MM.1S (cell line): ENCODE data around the gene SHC2.

Experiments used
- DNase-seq: peaks from one replicate; pipeline ENCODE4 v3.0.0-alpha.2; 2015
- H2AFZ ChIP-seq: fragments of 300-600 bp; sonication (generic); 2 replicates; pipeline ENCODE4 v1.6.0; 2016; ENCODE audit warnings: antibody characterized with exemption, low read length
- H3F3A ChIP-seq: fragments of 300-600 bp; sonication (generic); 2 replicates; pipeline ENCODE4 v1.6.1; 2016; ENCODE audit warnings: mild to moderate bottlenecking, antibody characterized with exemption, low read length, moderate library complexity, mixed read lengths; ENCODE audit not compliant: insufficient read depth
- H3K27ac ChIP-seq: fragments of 300-600 bp; sonication (generic); 2 replicates; pipeline ENCODE4 v1.5.1; 2016; ENCODE audit warnings: mild to moderate bottlenecking, low read length
- H3K27me3 ChIP-seq: fragments of 300-600 bp; sonication (generic); replicated peaks from 2 replicates; pipeline ENCODE4 v1.6.0; 2016; ENCODE audit warnings: low read length; ENCODE audit not compliant: insufficient read depth
- H3K36me3 ChIP-seq: fragments of 300-600 bp; sonication (generic); replicated peaks from 2 replicates; pipeline ENCODE4 v1.6.1; 2016; ENCODE audit warnings: mild to moderate bottlenecking, low read length, mixed read lengths; ENCODE audit not compliant: insufficient read depth
- H3K4me1 ChIP-seq: fragments of 300-600 bp; sonication (generic); 2 replicates; pipeline ENCODE4 v1.6.1; 2016; ENCODE audit warnings: low read length, mixed read lengths
- H3K4me2 ChIP-seq: fragments of 300-600 bp; sonication (generic); 2 replicates; pipeline ENCODE4 v1.6.0; 2016; ENCODE audit warnings: low read depth, low read length
- H3K4me3 ChIP-seq: fragments of 300-600 bp; sonication (generic); 2 replicates; pipeline ENCODE4 v1.5.1; 2016; ENCODE audit warnings: low read length, mixed read lengths
- H3K79me2 ChIP-seq: fragments of 300-600 bp; sonication (generic); 2 replicates; pipeline ENCODE4 v1.6.1; 2016; ENCODE audit warnings: mixed run types, low read length, mixed read lengths
- H3K9ac ChIP-seq: fragments of 300-600 bp; sonication (generic); 2 replicates; pipeline ENCODE4 v1.6.1; 2016; ENCODE audit warnings: low read length, mixed read lengths
- H3K9me2 ChIP-seq: fragments of 300-600 bp; sonication (generic); replicated peaks from 2 replicates; pipeline ENCODE4 v1.6.1; 2016; ENCODE audit warnings: mild to moderate bottlenecking, low read length, mixed read lengths; ENCODE audit not compliant: insufficient read depth
- H3K9me3 ChIP-seq: fragments of 300-600 bp; sonication (generic); replicated peaks from 2 replicates; pipeline ENCODE4 v1.6.1; 2016; ENCODE audit warnings: mild to moderate bottlenecking, low read length, mixed read lengths; ENCODE audit not compliant: insufficient read depth
- H4K20me1 ChIP-seq: fragments of 300-600 bp; sonication (generic); 2 replicates; pipeline ENCODE4 v1.6.1; 2016; ENCODE audit warnings: mild to moderate bottlenecking, low read length, moderate library complexity, mixed read lengths; ENCODE audit not compliant: insufficient read depth
- EZH2 ChIP-seq: fragments of 300-600 bp; sonication (generic); optimal IDR thresholded peaks from 2 replicates; pipeline ENCODE3; 2017; ENCODE audit warnings: low read depth, mild to moderate bottlenecking, antibody characterized with exemption, low read length, mixed read lengths
- EZH2phosphoT487 ChIP-seq: fragments of 300-600 bp; sonication (generic); IDR thresholded peaks from 2 replicates; pipeline ENCODE4 v1.6.1; 2018; ENCODE audit warnings: antibody characterized with exemption, low read length
- TF ChIP-seq, protein P1 (sequence below): fragments of 300-600 bp; sonication (generic); IDR thresholded peaks from 2 replicates; pipeline ENCODE4 v1.5.1; 2016; ENCODE audit warnings: antibody characterized with exemption, low read length, mixed read lengths

SHC2 gene

DNA sequence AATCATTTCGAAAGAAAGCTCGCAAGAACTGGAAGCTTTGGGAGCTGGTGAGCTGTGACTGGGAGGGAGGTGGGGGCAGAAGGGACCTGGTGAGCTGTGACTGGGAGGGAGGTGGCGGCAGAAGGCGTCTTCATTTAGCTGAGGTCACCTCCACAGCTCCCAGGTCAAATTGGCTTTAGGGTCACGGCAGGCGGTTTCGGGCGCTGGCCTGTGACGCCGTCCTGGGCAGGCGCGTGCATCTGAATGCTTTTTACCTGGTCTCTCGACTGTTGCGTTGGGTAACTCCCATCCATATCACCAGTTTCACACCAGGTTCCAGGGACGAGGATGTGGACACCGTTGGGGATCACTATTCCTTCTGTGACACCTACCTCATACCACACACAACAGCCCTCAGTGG is 81.0 kb downstream of the SHC2 start:
- Histone ChIP-seq H3K9me3 (no peaks in the 10 kb centered on the region), H3K9me2 (no peaks in the 10 kb centered on the region), H3K79me2 (no peaks in the 10 kb centered on the region), H3K4me1 (no peaks in the 10 kb centered on the region), H3K36me3 (no peaks in the 10 kb centered on the region), H3K4me3 (no peak overlapping the region), H3K4me2 (no peak overlapping the region), H3K27me3 (peaks cover 68% of the 10 kb centered on the region), H3F3A (no peaks in the 10 kb centered on the region), H3K27ac (no peak overlapping the region), H3K9ac (no peak overlapping the region), H4K20me1 (no peaks in the 10 kb centered on the region), H2AFZ (no peak overlapping the region)
- DNase-seq = no peak
- TF ChIP-seq, protein P1, sequence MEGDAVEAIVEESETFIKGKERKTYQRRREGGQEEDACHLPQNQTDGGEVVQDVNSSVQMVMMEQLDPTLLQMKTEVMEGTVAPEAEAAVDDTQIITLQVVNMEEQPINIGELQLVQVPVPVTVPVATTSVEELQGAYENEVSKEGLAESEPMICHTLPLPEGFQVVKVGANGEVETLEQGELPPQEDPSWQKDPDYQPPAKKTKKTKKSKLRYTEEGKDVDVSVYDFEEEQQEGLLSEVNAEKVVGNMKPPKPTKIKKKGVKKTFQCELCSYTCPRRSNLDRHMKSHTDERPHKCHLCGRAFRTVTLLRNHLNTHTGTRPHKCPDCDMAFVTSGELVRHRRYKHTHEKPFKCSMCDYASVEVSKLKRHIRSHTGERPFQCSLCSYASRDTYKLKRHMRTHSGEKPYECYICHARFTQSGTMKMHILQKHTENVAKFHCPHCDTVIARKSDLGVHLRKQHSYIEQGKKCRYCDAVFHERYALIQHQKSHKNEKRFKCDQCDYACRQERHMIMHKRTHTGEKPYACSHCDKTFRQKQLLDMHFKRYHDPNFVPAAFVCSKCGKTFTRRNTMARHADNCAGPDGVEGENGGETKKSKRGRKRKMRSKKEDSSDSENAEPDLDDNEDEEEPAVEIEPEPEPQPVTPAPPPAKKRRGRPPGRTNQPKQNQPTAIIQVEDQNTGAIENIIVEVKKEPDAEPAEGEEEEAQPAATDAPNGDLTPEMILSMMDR = no peak
- no peak for TF ChIP-seq EZH2
- TF ChIP-seq EZH2phosphoT487 = no peak

DNA sequence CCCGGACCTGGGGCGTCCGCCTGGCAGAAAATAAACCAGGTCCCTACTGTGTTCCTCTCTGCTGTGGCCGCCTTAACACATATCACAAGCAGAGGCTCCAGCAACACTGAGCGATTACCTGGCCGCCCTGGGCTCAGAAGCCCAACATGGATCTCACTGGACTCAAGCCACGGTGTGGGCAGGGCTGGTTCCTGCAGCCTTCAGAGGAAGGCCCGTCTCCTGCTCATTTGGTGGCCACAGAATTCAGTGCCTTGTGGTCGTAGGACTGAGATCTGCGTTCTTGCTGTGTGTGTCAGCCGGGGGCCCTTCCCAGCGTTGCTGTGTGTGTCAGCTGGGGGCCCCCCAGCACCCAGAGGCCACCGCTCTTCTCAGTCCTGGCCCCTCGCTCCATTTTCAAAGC is 82.1 kb downstream of the SHC2 start:
- Histone ChIP-seq H3K9me3 (no peaks in the 10 kb centered on the region), H3K9me2 (no peaks in the 10 kb centered on the region), H4K20me1 (no peaks in the 10 kb centered on the region), H3K79me2 (no peaks in the 10 kb centered on the region), H3K27ac (no peak overlapping the region), H3K9ac (no peak overlapping the region), H3K36me3 (no peaks in the 10 kb centered on the region), H3K4me3 (no peak overlapping the region), H3F3A (no peaks in the 10 kb centered on the region), H3K4me2 (no peak overlapping the region), H2AFZ (no peak overlapping the region), H3K4me1 (no peaks in the 10 kb centered on the region), H3K27me3 (peaks cover 68% of the 10 kb centered on the region)
- DNase-seq = no peak
- no peak for TF ChIP-seq EZH2
- TF ChIP-seq, protein P1 = no peak
- no peak for TF ChIP-seq EZH2phosphoT487

- no peaks in the 10 kb centered on the region for H4K20me1 ChIP-seq
- TF ChIP-seq, protein P1 = no peak
- TF ChIP-seq EZH2 = no peak
- TF ChIP-seq EZH2phosphoT487 = no peak
- H3K9me3 ChIP-seq = no peaks in the 10 kb centered on the region
- H3K9me2 ChIP-seq = no peaks in the 10 kb centered on the region
- no peak overlapping the region for H3K4me2 ChIP-seq
- peaks cover 68% of the 10 kb centered on the region for H3K27me3 ChIP-seq
- no peak overlapping the region for H3K9ac ChIP-seq
- H2AFZ ChIP-seq = no peak overlapping the region
- no peaks in the 10 kb centered on the region for H3K4me1 ChIP-seq
- no peak overlapping the region for H3K4me3 ChIP-seq
- no peaks in the 10 kb centered on the region for H3K36me3 ChIP-seq
- DNase-seq = no peak
- H3K27ac ChIP-seq = no peak overlapping the region
- H3K79me2 ChIP-seq = no peaks in the 10 kb centered on the region
- H3F3A ChIP-seq = no peaks in the 10 kb centered on the region
Measured at GRCh38 chr19:377801-378581, 82.8 kb downstream of the SHC2 start.
